ENCODE results near the gene GSG1L2. TPM values are rescaled to one million over a fixed set of nuclear protein-coding genes. Genes with fewer than 3 reads are reported as not detected.

Gene GSG1L2
- total RNA-seq, 1 donor from 2014 or later = not detected

- TF ChIP-seq EZH2 (IDR thresholded peaks at IDR 0.05; ENCODE audit: insufficient read depth, low read length) = no peak
- TF ChIP-seq, protein P1, sequence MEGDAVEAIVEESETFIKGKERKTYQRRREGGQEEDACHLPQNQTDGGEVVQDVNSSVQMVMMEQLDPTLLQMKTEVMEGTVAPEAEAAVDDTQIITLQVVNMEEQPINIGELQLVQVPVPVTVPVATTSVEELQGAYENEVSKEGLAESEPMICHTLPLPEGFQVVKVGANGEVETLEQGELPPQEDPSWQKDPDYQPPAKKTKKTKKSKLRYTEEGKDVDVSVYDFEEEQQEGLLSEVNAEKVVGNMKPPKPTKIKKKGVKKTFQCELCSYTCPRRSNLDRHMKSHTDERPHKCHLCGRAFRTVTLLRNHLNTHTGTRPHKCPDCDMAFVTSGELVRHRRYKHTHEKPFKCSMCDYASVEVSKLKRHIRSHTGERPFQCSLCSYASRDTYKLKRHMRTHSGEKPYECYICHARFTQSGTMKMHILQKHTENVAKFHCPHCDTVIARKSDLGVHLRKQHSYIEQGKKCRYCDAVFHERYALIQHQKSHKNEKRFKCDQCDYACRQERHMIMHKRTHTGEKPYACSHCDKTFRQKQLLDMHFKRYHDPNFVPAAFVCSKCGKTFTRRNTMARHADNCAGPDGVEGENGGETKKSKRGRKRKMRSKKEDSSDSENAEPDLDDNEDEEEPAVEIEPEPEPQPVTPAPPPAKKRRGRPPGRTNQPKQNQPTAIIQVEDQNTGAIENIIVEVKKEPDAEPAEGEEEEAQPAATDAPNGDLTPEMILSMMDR (IDR thresholded peaks at IDR 0.05; ENCODE audit: insufficient read depth, low read depth, low read length) = no peak
Observed at GRCh38 chr17:9772658-9773057, 49.2 kb downstream of the GSG1L2 start.

DNA sequence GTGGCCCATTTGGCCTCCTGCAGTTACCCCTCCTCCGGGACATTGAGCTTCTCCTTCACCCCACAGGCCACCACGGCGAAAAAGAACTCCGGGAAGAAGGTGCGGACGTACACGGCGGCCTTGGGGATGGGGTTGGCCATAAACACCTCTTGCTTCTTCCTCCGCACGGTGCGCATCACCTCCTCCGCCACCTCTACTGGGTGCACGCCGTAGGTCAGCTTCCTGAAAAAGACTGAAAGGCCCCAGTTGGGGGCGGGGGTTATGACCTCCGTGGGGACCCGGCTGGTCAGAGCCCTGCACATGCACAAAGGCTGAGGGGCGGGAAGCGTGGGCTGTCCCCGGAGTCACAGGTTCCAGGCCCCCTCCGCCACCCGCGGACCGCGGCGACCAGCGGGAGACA, 50.4 kb downstream of the GSG1L2 start:
- no peak for TF ChIP-seq EZH2 (IDR thresholded peaks at IDR 0.05; ENCODE audit: insufficient read depth, low read length)
- TF ChIP-seq, protein P1 (IDR thresholded peaks at IDR 0.05; ENCODE audit: insufficient read depth, low read depth, low read length) = no peak
- Histone ChIP-seq H3K36me3 (ENCODE audit: insufficient read depth, low read length) (no peaks in the 10 kb centered on the region), H3K27ac (ENCODE audit: low read depth, low read length) (no peak overlapping the region), H2AFZ (ENCODE audit: low read depth, low read length) (no peak overlapping the region), H3K27me3 (ENCODE audit: insufficient read depth, low read length) (peaks cover 2% of the 10 kb centered on the region), H3K9me3 (ENCODE audit: insufficient read depth, low read depth, low read length) (no peaks in the 10 kb centered on the region), H4K20me1 (ENCODE audit: insufficient read depth, low read length) (no peaks in the 10 kb centered on the region), H3K4me2 (ENCODE audit: low read length) (no peak overlapping the region), H3K79me2 (ENCODE audit: insufficient read depth, low read length) (no peaks in the 10 kb centered on the region), H3K4me1 (ENCODE audit: insufficient read depth, low read length) (no peaks in the 10 kb centered on the region), H3K4me3 (ENCODE audit: insufficient read depth, low read depth, low read length) (no peak overlapping the region), H3K9ac (ENCODE audit: low read length) (no peak overlapping the region)
- Mint-ChIP-seq H3K36me3 (ENCODE audit: low read depth, unreplicated experiment) (no peaks in the 10 kb centered on the region), H3K27ac (ENCODE audit: unreplicated experiment) (no peak overlapping the region), H3K4me1 (ENCODE audit: low read depth, unreplicated experiment) (no peaks in the 10 kb centered on the region), H3K9me3 (ENCODE audit: unreplicated experiment) (peaks cover 4% of the 10 kb centered on the region), H3K4me3 (ENCODE audit: unreplicated experiment) (no peak overlapping the region), H3K27me3 (ENCODE audit: low read depth, unreplicated experiment) (peaks cover 11% of the 10 kb centered on the region)
- no peak for FAIRE-seq
- DNase-seq (ENCODE audit: low read depth) = no peak

More at GRCh38 chr17:9772658-9773057, 49.2 kb downstream of the GSG1L2 start:
- H3K36me3 Mint-ChIP-seq (ENCODE audit: low read depth, unreplicated experiment) = no peaks in the 10 kb centered on the region
- H3K9me3 Mint-ChIP-seq (ENCODE audit: unreplicated experiment) = peaks cover 8% of the 10 kb centered on the region
- H3K79me2 ChIP-seq (ENCODE audit: insufficient read depth, low read length) = no peaks in the 10 kb centered on the region
- no peak overlapping the region for H2AFZ ChIP-seq (ENCODE audit: low read depth, low read length)
- no peak for FAIRE-seq
- no peak overlapping the region for H3K27ac Mint-ChIP-seq (ENCODE audit: unreplicated experiment)
- no peak for DNase-seq (ENCODE audit: low read depth)
- no peaks in the 10 kb centered on the region for H3K36me3 ChIP-seq (ENCODE audit: insufficient read depth, low read length)
- no peaks in the 10 kb centered on the region for H3K4me1 Mint-ChIP-seq (ENCODE audit: low read depth, unreplicated experiment)
- no peak overlapping the region for H3K4me3 ChIP-seq (ENCODE audit: insufficient read depth, low read depth, low read length)
- H3K9ac ChIP-seq (ENCODE audit: low read length) = no peak overlapping the region
- H3K4me2 ChIP-seq (ENCODE audit: low read length) = no peak overlapping the region
- H3K4me1 ChIP-seq (ENCODE audit: insufficient read depth, low read length) = no peaks in the 10 kb centered on the region
- no peaks in the 10 kb centered on the region for H3K27me3 ChIP-seq (ENCODE audit: insufficient read depth, low read length)
- H3K9me3 ChIP-seq (ENCODE audit: insufficient read depth, low read depth, low read length) = no peaks in the 10 kb centered on the region
- no peak overlapping the region for H3K4me3 Mint-ChIP-seq (ENCODE audit: unreplicated experiment)
- no peak overlapping the region for H3K27ac ChIP-seq (ENCODE audit: low read depth, low read length)
- peaks cover 8% of the 10 kb centered on the region for H3K27me3 Mint-ChIP-seq (ENCODE audit: low read depth, unreplicated experiment)
- H4K20me1 ChIP-seq (ENCODE audit: insufficient read depth, low read length) = no peaks in the 10 kb centered on the region

GRCh38 chr17:9769036-9769695, 52.7 kb downstream of the GSG1L2 start:
- H3K36me3 ChIP-seq (ENCODE audit: insufficient read depth, low read length) = no peaks in the 10 kb centered on the region

More at GRCh38 chr17:9769036-9769695, 52.7 kb downstream of the GSG1L2 start:
- Histone ChIP-seq H3K4me2 (ENCODE audit: low read length) (no peak overlapping the region), H3K79me2 (ENCODE audit: insufficient read depth, low read length) (no peaks in the 10 kb centered on the region), H4K20me1 (ENCODE audit: insufficient read depth, low read length) (no peaks in the 10 kb centered on the region), H3K4me1 (ENCODE audit: insufficient read depth, low read length) (no peaks in the 10 kb centered on the region), H3K27me3 (ENCODE audit: insufficient read depth, low read length) (peaks cover 2% of the 10 kb centered on the region), H2AFZ (ENCODE audit: low read depth, low read length) (no peak overlapping the region), H3K9me3 (ENCODE audit: insufficient read depth, low read depth, low read length) (no peaks in the 10 kb centered on the region), H3K27ac (ENCODE audit: low read depth, low read length) (no peak overlapping the region), H3K9ac (ENCODE audit: low read length) (no peak overlapping the region), H3K4me3 (ENCODE audit: insufficient read depth, low read depth, low read length) (no peak overlapping the region)
- TF ChIP-seq, protein P1 (IDR thresholded peaks at IDR 0.05; ENCODE audit: insufficient read depth, low read depth, low read length) = no peak
- no peak for TF ChIP-seq EZH2 (IDR thresholded peaks at IDR 0.05; ENCODE audit: insufficient read depth, low read length)
- DNase-seq (ENCODE audit: low read depth) (no peak), FAIRE-seq (no peak)
- H3K27ac Mint-ChIP-seq (ENCODE audit: unreplicated experiment) = no peak overlapping the region
- H3K4me1 Mint-ChIP-seq (ENCODE audit: low read depth, unreplicated experiment) = no peaks in the 10 kb centered on the region
- peaks cover 28% of the 10 kb centered on the region for H3K27me3 Mint-ChIP-seq (ENCODE audit: low read depth, unreplicated experiment)
- H3K4me3 Mint-ChIP-seq (ENCODE audit: unreplicated experiment) = no peak overlapping the region
- H3K9me3 Mint-ChIP-seq (ENCODE audit: unreplicated experiment) = no peaks in the 10 kb centered on the region
- H3K36me3 Mint-ChIP-seq (ENCODE audit: low read depth, unreplicated experiment) = peaks cover 2% of the 10 kb centered on the region
